Stimulated activated CD4-positive, alpha-beta T cell treated with anti-CD3 and anti-CD28 coated beads, Interleukin-2, amount 100 ng/mL, for 4 hours (primary cell): ENCODE data around the gene GPM6B.

Experiments
- DNase-seq: peaks from one replicate; pipeline ENCODE4 v3.0.0-alpha.2; 2020; ENCODE audit warnings: low read depth

The GPM6B gene

GRCh38 chrX:13824746-13825145, 7.9 kb upstream of the GPM6B start:
- no peak for DNase-seq

- no peak for DNase-seq
Observed at GRCh38 chrX:13821738-13822137, 4.8 kb upstream of the GPM6B start.

- DNase-seq, result no peak
Observed at GRCh38 chrX:13816176-13816575, 717 bp downstream of the GPM6B start.

GRCh38 chrX:13815664-13816063, 1.2 kb downstream of the GPM6B start:
- DNase-seq, result no peak

- no peak for DNase-seq
Observed at GRCh38 chrX:13808865-13809264, 8.0 kb downstream of the GPM6B start.

DNA sequence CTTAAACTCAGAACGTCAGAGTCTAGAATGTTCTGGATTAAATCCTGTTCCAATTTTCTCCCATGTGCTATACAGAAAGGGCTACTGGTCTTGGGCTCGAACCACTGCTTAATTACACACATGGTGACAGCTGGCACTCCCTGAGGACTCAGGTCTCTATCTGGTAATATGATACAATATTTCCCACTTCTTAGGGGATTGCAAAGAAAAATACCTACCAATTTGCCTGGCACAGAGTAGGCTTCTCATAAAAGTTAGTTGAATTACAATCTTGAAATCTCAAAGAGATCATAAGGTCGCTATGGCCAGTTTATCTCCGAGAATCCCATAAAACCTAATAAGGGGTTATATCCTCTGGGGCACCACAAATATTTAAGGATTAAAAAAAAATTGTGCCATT, 8.6 kb downstream of the GPM6B start:
- DNase-seq, result no peak

- no peak for DNase-seq
Observed at GRCh38 chrX:13805241-13805640, 11.7 kb downstream of the GPM6B start.

DNA sequence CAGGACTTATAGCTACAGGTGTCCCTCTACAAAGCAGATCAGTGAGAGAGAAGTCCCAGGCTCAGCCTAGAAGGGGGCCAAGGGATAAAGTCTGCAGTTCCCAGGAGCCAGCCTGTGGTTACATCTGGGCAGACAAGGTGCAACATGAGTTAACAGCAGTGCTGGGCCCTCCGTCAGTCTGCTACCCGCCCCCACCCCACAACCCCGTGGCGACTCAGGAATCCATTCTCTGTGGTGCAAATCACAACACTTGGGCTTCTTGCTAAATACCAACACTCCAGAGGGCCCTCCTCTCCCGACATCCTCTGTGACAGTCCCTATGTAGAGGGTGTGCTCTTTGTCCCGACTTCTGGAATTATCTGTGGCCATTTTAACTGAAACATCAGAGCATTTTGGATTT, 13.8 kb downstream of the GPM6B start:
- no peak for DNase-seq

- no peak for DNase-seq
Observed at GRCh38 chrX:13798184-13798583, 18.7 kb downstream of the GPM6B start.

DNA sequence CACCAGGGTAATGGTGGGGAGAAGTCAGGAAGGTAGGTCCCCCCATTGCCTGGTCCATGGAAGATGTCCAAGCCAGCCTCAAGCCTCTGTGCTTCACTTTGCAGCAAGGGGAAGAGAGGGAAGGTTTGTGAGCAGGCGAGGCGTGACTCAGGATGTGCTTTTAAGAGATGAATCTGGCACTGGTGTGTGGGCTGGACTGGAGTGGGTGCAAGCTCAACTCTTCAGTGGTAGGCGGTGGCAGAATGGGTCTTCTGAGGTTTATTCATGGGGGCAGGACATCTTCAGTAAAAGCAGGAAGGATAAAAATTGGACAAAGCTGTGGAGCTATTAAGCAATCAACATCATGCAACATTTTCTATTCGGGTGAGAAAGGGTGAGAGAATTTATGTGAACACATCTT, 19.4 kb downstream of the GPM6B start:
- no peak for DNase-seq

GRCh38 chrX:13794417-13794816, 22.5 kb downstream of the GPM6B start:
- no peak for DNase-seq

DNA sequence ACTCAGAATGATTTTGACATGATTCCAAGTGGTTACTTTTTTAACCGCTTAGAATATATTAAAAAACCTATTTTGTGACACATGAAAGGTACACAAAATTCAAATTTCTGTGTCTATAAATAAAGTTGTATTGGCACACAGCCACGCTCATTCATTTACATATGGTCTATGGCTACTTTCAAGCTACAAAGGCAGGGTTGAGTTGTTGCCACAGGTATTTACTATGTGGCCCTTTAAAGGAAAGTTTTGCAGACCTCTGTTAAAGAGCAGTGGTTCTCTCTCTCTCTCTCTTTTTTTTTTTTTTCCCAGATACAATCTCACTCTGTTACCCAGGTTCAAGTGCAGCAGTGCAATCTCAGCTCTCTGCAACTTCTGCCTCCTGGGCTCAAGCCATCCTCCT, 23.0 kb downstream of the GPM6B start:
- no peak for DNase-seq

DNA sequence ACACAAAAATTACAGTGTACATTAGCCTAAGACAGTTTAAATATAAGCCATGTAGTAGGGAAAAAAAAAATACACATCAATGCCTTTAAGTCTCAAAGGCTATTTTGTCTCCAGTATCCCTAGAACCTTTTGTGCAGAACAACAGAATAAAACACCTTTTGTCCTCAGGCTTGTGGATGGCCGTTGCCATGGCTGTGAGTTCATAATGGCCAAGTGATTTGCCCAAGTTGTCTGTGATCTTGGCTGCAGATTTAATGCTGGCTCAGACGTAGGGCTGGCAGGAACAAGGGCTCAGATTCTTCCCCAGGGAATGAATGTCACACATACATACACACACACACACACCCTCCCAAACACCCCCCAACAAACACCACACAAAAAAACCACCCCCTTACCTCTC, 25.3 kb downstream of the GPM6B start:
- no peak for DNase-seq

DNA sequence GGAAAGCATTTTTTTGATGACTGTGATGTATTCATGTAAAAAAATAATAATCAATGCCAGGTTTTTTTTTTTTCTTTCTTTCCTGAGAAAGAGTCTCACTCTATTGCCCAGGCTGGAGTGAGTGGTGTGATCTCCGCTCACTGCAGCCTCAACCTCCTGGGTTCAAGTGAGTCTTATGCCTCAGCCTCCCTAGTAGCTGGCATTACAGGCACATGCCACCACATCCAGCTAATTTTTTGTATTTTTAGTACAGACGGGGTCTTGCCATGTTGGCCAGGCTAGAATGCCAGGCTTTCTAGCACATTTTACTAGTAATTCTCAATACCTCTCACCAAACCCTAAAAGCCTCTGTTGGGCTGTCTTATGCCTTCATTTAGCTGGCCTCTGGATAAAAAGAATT, 25.7 kb downstream of the GPM6B start:
- DNase-seq, result no peak

DNA sequence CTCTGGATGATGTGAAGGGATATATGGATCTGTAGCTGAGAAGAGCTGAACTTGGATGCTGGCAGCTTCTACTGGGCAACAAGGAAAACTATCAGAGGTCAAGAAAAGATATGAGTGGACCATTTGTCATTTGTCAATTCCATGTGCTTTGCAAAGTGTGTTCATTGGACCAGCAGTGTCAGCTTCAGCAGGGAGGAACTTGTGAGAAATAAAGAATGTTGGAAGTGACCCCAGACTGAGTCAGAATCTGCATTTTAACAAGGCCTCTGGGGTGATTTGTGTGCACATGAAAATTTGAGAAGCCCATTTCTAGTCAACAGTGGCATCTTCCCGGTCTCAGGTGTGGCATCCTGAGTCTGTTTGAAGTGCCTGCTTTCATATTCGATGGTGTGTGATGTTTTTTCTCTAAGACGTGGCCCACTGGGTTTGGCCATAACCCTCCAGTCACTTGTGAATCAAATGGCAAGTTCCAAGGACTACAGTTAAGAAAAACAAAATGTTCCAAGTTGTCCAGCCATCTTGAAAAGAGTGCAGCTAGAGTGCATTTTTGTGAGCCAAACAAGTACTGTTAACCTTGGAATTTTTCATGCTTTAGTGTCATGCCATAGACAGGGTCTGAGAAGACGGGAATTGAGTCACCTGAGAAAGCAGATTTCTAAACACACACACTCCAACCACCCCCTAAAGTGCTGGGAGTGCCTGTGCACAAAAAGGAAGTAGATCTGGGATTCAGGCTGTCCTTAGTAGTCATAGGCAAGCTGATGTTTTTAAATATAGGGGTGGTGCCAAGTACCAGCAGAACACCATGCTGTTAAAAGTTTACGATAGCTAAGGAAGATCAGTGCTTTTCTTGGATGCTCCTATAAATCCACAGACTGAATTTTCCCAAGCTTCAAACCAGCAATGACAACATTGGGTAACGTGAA, 26.4 kb downstream of the GPM6B start:
- no peak for DNase-seq

GRCh38 chrX:13786048-13786447, 30.8 kb downstream of the GPM6B start:
- DNase-seq, result no peak

GRCh38 chrX:13780868-13781427, 35.9 kb downstream of the GPM6B start:
- DNase-seq, result no peak

DNA sequence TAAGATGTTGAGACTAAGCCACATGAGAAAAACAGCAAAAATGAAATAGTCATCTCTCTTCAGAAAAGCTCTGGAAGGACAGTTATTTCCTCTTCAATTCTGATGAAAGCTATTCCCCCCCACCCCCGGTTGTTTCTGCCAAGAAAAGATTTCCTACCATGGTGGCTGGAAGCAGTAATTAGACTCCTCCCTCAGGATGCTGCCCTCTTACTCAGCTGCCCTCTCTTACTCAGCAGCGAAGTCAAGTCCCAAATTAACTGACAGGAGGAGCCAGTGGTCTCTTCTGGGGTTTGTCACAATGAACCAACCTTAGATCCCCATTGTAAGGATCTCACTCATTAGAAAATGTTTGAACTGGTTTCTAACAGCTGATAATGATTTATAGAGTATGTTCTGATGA, 38.0 kb downstream of the GPM6B start:
- no peak for DNase-seq

DNA sequence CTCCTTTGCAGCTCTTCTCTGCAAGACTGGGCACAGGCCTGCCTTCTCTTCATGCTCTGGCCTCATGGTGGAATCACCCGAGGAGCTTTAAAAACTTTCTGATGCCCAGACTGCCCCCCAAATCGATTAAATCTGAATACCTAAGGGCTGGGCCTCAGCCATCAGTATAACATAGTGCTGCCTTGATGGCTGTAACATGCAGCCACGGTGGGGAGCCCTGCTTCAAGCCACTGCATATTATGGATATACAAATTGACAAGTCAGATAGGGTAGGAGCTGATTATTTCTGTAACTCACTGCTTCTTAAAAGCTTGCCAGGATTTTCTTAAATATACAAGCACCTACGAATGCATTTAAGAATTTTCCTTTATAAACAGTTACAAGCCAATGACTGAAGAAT, 40.5 kb downstream of the GPM6B start:
- no peak for DNase-seq

GRCh38 chrX:13775837-13776236, 41.1 kb downstream of the GPM6B start:
- DNase-seq, result no peak

GRCh38 chrX:13774696-13775095, 42.2 kb downstream of the GPM6B start:
- no peak for DNase-seq

GRCh38 chrX:13770013-13770535, 46.8 kb downstream of the GPM6B start:
- DNase-seq, result no peak

DNA sequence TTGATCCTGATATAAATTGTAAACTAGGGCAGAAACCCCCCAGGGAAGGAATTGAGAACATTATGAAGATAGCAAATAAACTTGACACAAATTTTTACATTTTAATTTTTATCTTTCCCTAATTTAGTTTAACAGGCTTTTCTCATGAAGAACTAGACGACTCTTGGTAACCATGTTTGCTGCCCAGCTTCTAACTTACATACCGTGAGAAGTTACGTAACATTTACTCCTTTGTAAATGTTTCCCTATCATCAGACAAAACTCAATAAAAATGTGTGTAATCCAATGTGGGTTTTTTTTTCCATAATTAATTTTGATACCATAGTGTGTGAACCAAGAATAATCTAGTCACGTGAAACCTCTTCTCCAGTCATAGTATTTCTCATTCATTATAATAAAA, 48.0 kb downstream of the GPM6B start:
- no peak for DNase-seq

GRCh38 chrX:13764765-13765164, 52.1 kb downstream of the GPM6B start:
- no peak for DNase-seq
